T-helper 2 cell treated with Interferon-gamma antibody and Interleukin-4, amounts not matched to agents 5 μg/mL and 100 μg/mL, for 36 hours (primary cell): ENCODE measurements around the gene UBXN7.
A peak's percentile ranks its signal among the peaks of the same experiment; 100 is the strongest.
"Not testable (repeated sequence)": the region's sequence is repeated elsewhere in the genome, so short reads cannot be mapped to it uniquely, and the experiment has no call there.

Source experiments
- DNase-seq: peaks from one replicate; pipeline ENCODE4 v3.0.0; 2021; ENCODE audit warnings: low spot score
- H3K27ac Mint-ChIP-seq: one replicate; pipeline ENCODE4 v1.8.0; 2021; ENCODE audit warnings: mild to moderate bottlenecking, mixed read lengths
- H3K27me3 Mint-ChIP-seq: one replicate; pipeline ENCODE4 v1.8.0; 2021; ENCODE audit warnings: low read depth, mixed read lengths
- H3K36me3 Mint-ChIP-seq: one replicate; pipeline ENCODE4 v1.8.0; 2021; ENCODE audit warnings: low read depth, mixed read lengths
- H3K4me1 Mint-ChIP-seq: one replicate; pipeline ENCODE4 v1.8.0; 2021; ENCODE audit warnings: low read depth, mixed read lengths
- H3K4me3 Mint-ChIP-seq: one replicate; pipeline ENCODE4 v1.8.0; 2022; ENCODE audit warnings: mild to moderate bottlenecking, moderate library complexity, mixed read lengths
- H3K9me3 Mint-ChIP-seq: one replicate; pipeline ENCODE4 v1.8.0; 2021; ENCODE audit warnings: mixed read lengths

Gene UBXN7

GRCh38 chr3:196335503-196335948 lies 96.7 kb downstream of the UBXN7 start:
- H3K4me1 Mint-ChIP-seq: no peaks in the 10 kb centered on the region
- no peaks in the 10 kb centered on the region for H3K36me3 Mint-ChIP-seq
- H3K27ac Mint-ChIP-seq: no peak overlapping the region
- no peaks in the 10 kb centered on the region for H3K27me3 Mint-ChIP-seq
- DNase-seq: no peak
- no peaks in the 10 kb centered on the region for H3K9me3 Mint-ChIP-seq
- no peak overlapping the region for H3K4me3 Mint-ChIP-seq

- no peaks in the 10 kb centered on the region for H3K36me3 Mint-ChIP-seq
- H3K27me3 Mint-ChIP-seq: peaks cover 2% of the 10 kb centered on the region
- DNase-seq: no peak
- H3K4me1 Mint-ChIP-seq: no peaks in the 10 kb centered on the region
- no peak overlapping the region for H3K4me3 Mint-ChIP-seq
- no peak overlapping the region for H3K27ac Mint-ChIP-seq
- no peaks in the 10 kb centered on the region for H3K9me3 Mint-ChIP-seq
These were observed 97.2 kb downstream of the UBXN7 start for GRCh38 chr3:196334982-196335381.

- Mint-ChIP-seq H3K4me1 (no peaks in the 10 kb centered on the region), H3K27me3 (peaks cover 3% of the 10 kb centered on the region), H3K27ac (no peak overlapping the region), H3K9me3 (no peaks in the 10 kb centered on the region), H3K4me3 (no peak overlapping the region), H3K36me3 (no peaks in the 10 kb centered on the region)
- no peak for DNase-seq
These were observed 100.1 kb downstream of the UBXN7 start for GRCh38 chr3:196332168-196332567.

- H3K9me3 Mint-ChIP-seq: no peaks in the 10 kb centered on the region
- H3K4me3 Mint-ChIP-seq: no peak overlapping the region
- no peaks in the 10 kb centered on the region for H3K4me1 Mint-ChIP-seq
- no peaks in the 10 kb centered on the region for H3K36me3 Mint-ChIP-seq
- DNase-seq: no peak
- no peak overlapping the region for H3K27ac Mint-ChIP-seq
- H3K27me3 Mint-ChIP-seq: peaks cover 3% of the 10 kb centered on the region
These were observed 104.8 kb downstream of the UBXN7 start for GRCh38 chr3:196327405-196327804.

- peaks cover 3% of the 10 kb centered on the region for H3K27me3 Mint-ChIP-seq
- H3K36me3 Mint-ChIP-seq: no peaks in the 10 kb centered on the region
- no peaks in the 10 kb centered on the region for H3K4me1 Mint-ChIP-seq
- no peak for DNase-seq
- no peak overlapping the region for H3K27ac Mint-ChIP-seq
- H3K9me3 Mint-ChIP-seq: no peaks in the 10 kb centered on the region
- no peak overlapping the region for H3K4me3 Mint-ChIP-seq
These were observed 105.3 kb downstream of the UBXN7 start for GRCh38 chr3:196326936-196327335.

DNA sequence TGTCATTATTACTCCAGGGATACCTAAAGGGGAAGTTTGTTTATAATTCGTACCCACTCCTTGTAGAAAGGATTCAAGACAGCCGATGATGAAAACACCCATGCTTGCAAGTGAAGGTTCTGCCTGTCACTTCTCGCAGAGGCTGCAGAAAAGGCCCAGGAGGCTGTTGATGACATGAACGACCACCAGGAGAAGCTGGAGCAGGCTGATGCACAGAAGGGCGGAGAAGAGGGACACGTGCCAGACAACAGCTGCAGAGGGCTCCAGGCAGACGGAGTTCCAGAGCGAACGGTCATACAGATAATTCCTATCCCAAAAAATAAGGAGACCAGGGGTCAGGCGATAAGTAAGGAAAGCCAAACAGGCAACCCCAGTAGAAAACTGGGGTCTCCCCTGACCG lies 108.5 kb downstream of the UBXN7 start:
- H3K4me3 Mint-ChIP-seq: no peak overlapping the region
- H3K36me3 Mint-ChIP-seq: no peaks in the 10 kb centered on the region
- H3K27me3 Mint-ChIP-seq: no peaks in the 10 kb centered on the region
- H3K9me3 Mint-ChIP-seq: no peaks in the 10 kb centered on the region
- DNase-seq: no peak
- H3K4me1 Mint-ChIP-seq: no peaks in the 10 kb centered on the region
- H3K27ac Mint-ChIP-seq: no peak overlapping the region

- no peak overlapping the region for H3K4me3 Mint-ChIP-seq
- no peaks in the 10 kb centered on the region for H3K9me3 Mint-ChIP-seq
- H3K27ac Mint-ChIP-seq: no peak overlapping the region
- H3K27me3 Mint-ChIP-seq: no peaks in the 10 kb centered on the region
- DNase-seq: no peak
- H3K4me1 Mint-ChIP-seq: no peaks in the 10 kb centered on the region
- peaks cover under 1% of the 10 kb centered on the region for H3K36me3 Mint-ChIP-seq
These were observed 109.2 kb downstream of the UBXN7 start for GRCh38 chr3:196323016-196323415.

DNA sequence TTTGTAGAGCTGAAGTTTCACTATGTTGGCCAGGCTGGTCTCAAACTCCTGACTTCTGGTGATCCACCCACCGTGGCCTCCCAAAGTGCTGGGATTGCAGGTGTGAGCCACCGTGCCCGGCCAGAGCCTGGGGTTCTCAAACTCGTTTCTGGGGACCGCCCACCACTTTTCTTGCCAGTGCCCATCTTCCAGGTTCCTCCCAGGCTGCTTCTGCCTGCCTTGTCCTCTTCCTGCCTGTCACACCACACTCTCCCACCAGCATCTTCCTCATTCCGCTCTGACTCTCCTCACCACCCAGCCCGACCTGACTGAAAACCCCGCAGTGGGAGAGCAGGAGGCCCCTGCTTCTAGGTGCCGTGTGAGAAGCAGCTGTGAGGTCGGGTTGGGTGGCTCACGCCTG lies 111.1 kb downstream of the UBXN7 start:
- H3K27ac Mint-ChIP-seq: no peak overlapping the region
- H3K36me3 Mint-ChIP-seq: peaks cover 6% of the 10 kb centered on the region
- H3K27me3 Mint-ChIP-seq: no peaks in the 10 kb centered on the region
- H3K4me1 Mint-ChIP-seq: peaks cover 8% of the 10 kb centered on the region
- no peaks in the 10 kb centered on the region for H3K9me3 Mint-ChIP-seq
- no peak overlapping the region for H3K4me3 Mint-ChIP-seq
- no peak for DNase-seq

DNA sequence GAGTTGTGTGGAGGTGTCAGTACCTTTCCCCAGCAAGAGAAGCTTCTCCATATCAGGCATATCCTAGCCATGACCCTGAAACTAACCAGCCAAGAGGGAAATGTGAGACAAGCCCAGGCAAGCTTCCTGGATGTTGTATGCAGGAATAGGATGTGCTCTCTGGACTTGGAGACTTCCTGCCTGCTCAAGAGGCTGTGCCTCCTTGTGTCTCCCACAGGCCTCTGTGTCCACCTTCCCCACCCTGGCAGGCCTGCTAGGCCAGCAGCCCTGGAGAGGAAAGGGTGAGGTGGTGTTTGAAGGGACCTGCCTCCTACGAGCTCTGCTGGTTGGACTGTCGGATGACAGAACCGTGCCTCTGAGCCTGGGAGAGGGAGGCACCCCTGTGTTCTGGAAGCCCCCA lies 112.1 kb downstream of the UBXN7 start:
- no peak overlapping the region for H3K4me3 Mint-ChIP-seq
- peaks cover 6% of the 10 kb centered on the region for H3K36me3 Mint-ChIP-seq
- DNase-seq: no peak
- H3K27ac Mint-ChIP-seq: no peak overlapping the region
- no peaks in the 10 kb centered on the region for H3K9me3 Mint-ChIP-seq
- H3K4me1 Mint-ChIP-seq: peaks cover 8% of the 10 kb centered on the region
- H3K27me3 Mint-ChIP-seq: no peaks in the 10 kb centered on the region

GRCh38 chr3:196317687-196318467 lies 114.3 kb downstream of the UBXN7 start, which contains the start of gene DYNLT2B:
Gene DYNLT2B (minus strand): TSS chr3:196318240. CDS start chr3:196318152, 88 bp downstream.
- peak within 1 kb of the TSS; percentile 97 for H3K4me3 Mint-ChIP-seq

GRCh38 chr3:196316799-196317686 lies 115.2 kb downstream of the UBXN7 start:
- H3K36me3 Mint-ChIP-seq: not testable (repeated sequence)

More at GRCh38 chr3:196317687-196318467, 114.3 kb downstream of the UBXN7 start, which contains the start of gene DYNLT2B:
- Mint-ChIP-seq H3K36me3 (peaks cover 6% of the 10 kb centered on the region), H3K9me3 (no peaks in the 10 kb centered on the region), H3K27me3 (no peaks in the 10 kb centered on the region), H3K4me1 (peaks cover 8% of the 10 kb centered on the region), H3K27ac (peak within 1 kb of the TSS; percentile 99)
- DNase-seq: peak; percentile 89

DNA sequence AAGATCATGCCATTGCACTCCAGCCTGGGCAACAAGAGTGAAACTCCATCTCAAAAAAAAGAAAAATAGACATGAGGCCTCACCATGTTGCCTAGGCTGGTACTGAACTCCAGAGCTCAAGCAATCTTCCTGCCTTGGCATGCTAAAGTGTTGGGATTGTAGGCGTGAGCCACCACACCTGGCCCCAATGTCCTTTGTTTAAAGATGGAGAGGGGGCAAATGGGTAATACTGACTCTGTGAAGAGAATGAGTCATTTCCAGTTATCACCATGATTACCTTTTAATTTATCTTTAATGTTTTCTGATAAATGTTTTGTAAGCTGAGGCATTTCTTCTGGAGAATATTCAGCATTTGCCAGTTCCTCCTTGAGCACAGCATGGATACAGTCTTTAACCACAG lies 116.4 kb downstream of the UBXN7 start:
- no peak overlapping the region for H3K4me3 Mint-ChIP-seq
- no peaks in the 10 kb centered on the region for H3K9me3 Mint-ChIP-seq
- no peak for DNase-seq
- H3K4me1 Mint-ChIP-seq: peaks cover 8% of the 10 kb centered on the region
- peaks cover 6% of the 10 kb centered on the region for H3K36me3 Mint-ChIP-seq
- H3K27me3 Mint-ChIP-seq: no peaks in the 10 kb centered on the region
- H3K27ac Mint-ChIP-seq: no peak overlapping the region

More at GRCh38 chr3:196316799-196317686, 115.2 kb downstream of the UBXN7 start:
- peak overlapping the region; percentile 97 for H3K4me3 Mint-ChIP-seq
- not testable (repeated sequence) for H3K4me1 Mint-ChIP-seq, H3K27me3 Mint-ChIP-seq, DNase-seq, H3K9me3 Mint-ChIP-seq
- peak overlapping the region; percentile 99 for H3K27ac Mint-ChIP-seq

DNA sequence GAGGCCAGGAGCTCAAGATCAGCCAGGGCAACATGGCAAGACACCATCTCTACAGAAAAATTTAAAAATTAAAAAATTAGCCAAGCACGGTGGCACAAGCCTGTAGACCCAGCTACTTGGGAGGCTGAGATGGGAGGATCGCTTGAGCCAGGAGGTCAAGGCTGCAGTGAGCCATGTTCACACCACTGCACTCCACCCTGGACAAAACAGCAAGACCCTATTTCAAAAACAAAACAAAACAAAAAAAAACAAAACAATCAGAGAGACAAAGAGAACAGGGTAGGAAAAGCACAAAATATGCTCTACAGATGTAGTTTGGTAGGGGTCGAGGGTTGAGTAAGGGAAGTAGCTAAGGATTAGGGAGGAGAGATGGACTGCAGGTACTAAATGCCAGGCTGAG lies 117.6 kb downstream of the UBXN7 start:
- H3K27me3 Mint-ChIP-seq: no peaks in the 10 kb centered on the region
- H3K9me3 Mint-ChIP-seq: no peaks in the 10 kb centered on the region
- DNase-seq: no peak
- H3K36me3 Mint-ChIP-seq: peaks cover 6% of the 10 kb centered on the region
- H3K4me3 Mint-ChIP-seq: no peak overlapping the region
- peaks cover 8% of the 10 kb centered on the region for H3K4me1 Mint-ChIP-seq
- H3K27ac Mint-ChIP-seq: no peak overlapping the region

- H3K9me3 Mint-ChIP-seq, H3K27me3 Mint-ChIP-seq, H3K36me3 Mint-ChIP-seq, H3K4me1 Mint-ChIP-seq, H3K4me3 Mint-ChIP-seq, H3K27ac Mint-ChIP-seq, DNase-seq: not testable (repeated sequence)
These were observed 118.1 kb downstream of the UBXN7 start for GRCh38 chr3:196314086-196314485.
